RWPE2 (cell line): ENCODE results near the gene TTC16.

Experiments
- ATAC-seq: fragments of 200-7000 bp; cut with Tn5 transposase; 3 replicates; pipeline ENCODE4 v1.9.1; 2021; ENCODE audit warnings: low read depth
- DNase-seq: peaks from one replicate; pipeline ENCODE4 v3.0.0-alpha.2; 2020; ENCODE audit warnings: low spot score
- H3K27ac ChIP-seq: fragments of 450-650 bp; 2 replicates; pipeline ENCODE4 v1.5.1; 2017; ENCODE audit warnings: mild to moderate bottlenecking; ENCODE audit not compliant: poor library complexity, severe bottlenecking
- H3K27me3 ChIP-seq: fragments of 250-450 bp; sonication (Bioruptor Pico); 2 replicates; pipeline ENCODE4 v1.5.1; 2021; ENCODE audit warnings: mild to moderate bottlenecking, moderate library complexity; ENCODE audit not compliant: insufficient read depth, poor library complexity, severe bottlenecking
- H3K36me3 ChIP-seq: fragments of 250-450 bp; sonication (Bioruptor Pico); 2 replicates; pipeline ENCODE4 v1.5.1; 2020; ENCODE audit warnings: low read depth, mild to moderate bottlenecking, moderate library complexity
- H3K4me1 ChIP-seq: fragments of 250-450 bp; sonication (Bioruptor Pico); 2 replicates; pipeline ENCODE4 v1.5.1; 2021; ENCODE audit warnings: mild to moderate bottlenecking, moderate library complexity; ENCODE audit not compliant: insufficient read depth, poor library complexity, severe bottlenecking
- H3K4me3 ChIP-seq: fragments of 250-450 bp; sonication (Bioruptor Pico); 2 replicates; pipeline ENCODE4 v1.5.1; 2021; ENCODE audit warnings: mild to moderate bottlenecking, moderate library complexity; ENCODE audit not compliant: severe bottlenecking
- H3K9me3 ChIP-seq: fragments of 250-450 bp; sonication (Bioruptor Pico); 2 replicates; pipeline ENCODE4 v1.5.1; 2021; ENCODE audit warnings: mild to moderate bottlenecking, moderate library complexity; ENCODE audit not compliant: severe bottlenecking
- CTCF ChIP-seq: fragments of 450-650 bp; IDR thresholded peaks from one replicate; pipeline ENCODE4 v1.5.1; 2017; ENCODE audit warnings: mild to moderate bottlenecking, moderate library complexity; ENCODE audit not compliant: poor library complexity, severe bottlenecking

Gene TTC16

GRCh38 chr9:127776924-127777289, 61.0 kb downstream of the TTC16 start:
- no peak for ATAC-seq
- Histone ChIP-seq H3K4me1 (no peaks in the 10 kb centered on the region), H3K4me3 (no peak overlapping the region), H3K27ac (no peak overlapping the region), H3K9me3 (no peaks in the 10 kb centered on the region), H3K27me3 (no peaks in the 10 kb centered on the region), H3K36me3 (no peaks in the 10 kb centered on the region)
- TF ChIP-seq CTCF = no peak
- no peak for DNase-seq

- no peak for ATAC-seq
- H3K27me3 ChIP-seq = no peaks in the 10 kb centered on the region
- DNase-seq = no peak
- no peak overlapping the region for H3K27ac ChIP-seq
- no peak for TF ChIP-seq CTCF
- no peaks in the 10 kb centered on the region for H3K36me3 ChIP-seq
- no peaks in the 10 kb centered on the region for H3K4me1 ChIP-seq
- H3K4me3 ChIP-seq = no peak overlapping the region
- no peaks in the 10 kb centered on the region for H3K9me3 ChIP-seq
Measured at GRCh38 chr9:127777368-127777980, 61.6 kb downstream of the TTC16 start.

- DNase-seq (no peak), ATAC-seq (no peak)
- TF ChIP-seq CTCF = no peak
- no peak within 1 kb of the TSS for H3K27ac ChIP-seq
- H3K4me1 ChIP-seq = no peaks in the 10 kb centered on the region
- H3K4me3 ChIP-seq = no peak within 1 kb of the TSS
- H3K9me3 ChIP-seq = no peaks in the 10 kb centered on the region
- H3K27me3 ChIP-seq = no peaks in the 10 kb centered on the region
- H3K36me3 ChIP-seq = no peaks in the 10 kb centered on the region
Measured at GRCh38 chr9:127778280-127779135, 62.6 kb downstream of the TTC16 start, which contains the start of gene SH2D3C. SH2D3C (minus strand) TSS chr9:127778666; CDS start chr9:127778627, 39 bp downstream.

GRCh38 chr9:127779136-127779981, 63.5 kb downstream of the TTC16 start:
- ATAC-seq (no peak), DNase-seq (no peak)
- TF ChIP-seq CTCF = no peak
- no peaks in the 10 kb centered on the region for H3K9me3 ChIP-seq
- no peaks in the 10 kb centered on the region for H3K36me3 ChIP-seq
- H3K4me3 ChIP-seq = no peak overlapping the region
- no peaks in the 10 kb centered on the region for H3K27me3 ChIP-seq
- no peak overlapping the region for H3K27ac ChIP-seq
- H3K4me1 ChIP-seq = no peaks in the 10 kb centered on the region
